SU-DHL-6 (cell line): ENCODE measurements around the gene SIL1.

ENCODE experiments used
- H2AFZ ChIP-seq: fragments of 200-600 bp; sonication (generic); 2 replicates; pipeline ENCODE4 v1.6.1; 2014; ENCODE audit warnings: low read depth, mild to moderate bottlenecking, moderate library complexity, mixed read lengths, antibody characterized with exemption, low read length; ENCODE audit not compliant: severe bottlenecking
- H3F3A ChIP-seq: fragments of 200-600 bp; shearing (Covaris generic); 2 replicates; pipeline ENCODE4 v1.6.0; 2016; ENCODE audit warnings: antibody characterized with exemption, mild to moderate bottlenecking; ENCODE audit not compliant: insufficient read depth
- H3K27ac ChIP-seq: fragments of 200-600 bp; sonication (generic); 2 replicates; pipeline ENCODE4 v1.5.1; 2016; ENCODE audit warnings: low read depth, mild to moderate bottlenecking, low read length, moderate library complexity, mixed read lengths
- H3K27me3 ChIP-seq: fragments of 200-600 bp; sonication (generic), shearing (Covaris generic); 2 replicates; pipeline ENCODE4 v1.6.0; 2014; ENCODE audit warnings: mild to moderate bottlenecking, low read length
- H3K36me3 ChIP-seq: fragments of 200-600 bp; sonication (generic); 2 replicates; pipeline ENCODE4 v1.6.1; 2014; ENCODE audit warnings: mild to moderate bottlenecking, low read length, mixed read lengths
- H3K4me2 ChIP-seq: fragments of 300-600, 200-600 bp; shearing (Covaris generic), sonication (generic); 2 replicates; pipeline ENCODE4 v1.6.0; 2014; ENCODE audit warnings: low read length, low read depth, mild to moderate bottlenecking; ENCODE audit not compliant: poor library complexity, severe bottlenecking
- H3K4me3 ChIP-seq: fragments of 200-600 bp; sonication (generic); 2 replicates; pipeline ENCODE4 v1.5.1; 2014; ENCODE audit warnings: antibody characterized with exemption, low read length, mild to moderate bottlenecking, mixed read lengths; ENCODE audit not compliant: insufficient read depth, poor library complexity, severe bottlenecking
- H3K79me2 ChIP-seq: fragments of 200-600 bp; sonication (generic); 2 replicates; pipeline ENCODE4 v1.6.1; 2014; ENCODE audit warnings: mild to moderate bottlenecking, low read length, moderate library complexity; ENCODE audit not compliant: insufficient read depth
- H3K9ac ChIP-seq: fragments of 200-600 bp; sonication (generic); 2 replicates; pipeline ENCODE4 v1.7.0; 2014; ENCODE audit warnings: mild to moderate bottlenecking, low read length
- H3K9me2 ChIP-seq: fragments of 200-600 bp; sonication (generic); replicated peaks from 2 replicates; pipeline ENCODE4 v1.6.1; 2014; ENCODE audit warnings: low read length; ENCODE audit not compliant: insufficient read depth
- H3K9me3 ChIP-seq: fragments of 200-600 bp; sonication (generic); 2 replicates; pipeline ENCODE4 v1.6.1; 2014; ENCODE audit warnings: low read length, mixed read lengths; ENCODE audit not compliant: insufficient read depth
- H4K20me1 ChIP-seq: fragments of 200-600 bp; sonication (generic); 2 replicates; pipeline ENCODE4 v1.6.1; 2014; ENCODE audit warnings: low read depth, mild to moderate bottlenecking, antibody characterized with exemption, low read length, moderate library complexity, mixed read lengths
- CTCF ChIP-seq: fragments of 200-600 bp; sonication (generic); IDR thresholded peaks from one replicate; pipeline ENCODE4 v1.5.1; 2017; ENCODE audit warnings: antibody characterized with exemption, mild to moderate bottlenecking, low read length, moderate library complexity; ENCODE audit not compliant: insufficient read depth, poor library complexity, severe bottlenecking
- EZH2phosphoT487 ChIP-seq: fragments of 200-600 bp; sonication (generic), shearing (Covaris generic); conservative IDR thresholded peaks from 2 replicates; pipeline ENCODE4 v1.6.1; 2018; ENCODE audit warnings: mild to moderate bottlenecking, antibody characterized with exemption, low read length, moderate library complexity, mixed read lengths

SIL1 gene

GRCh38 chr5:138934971-138935370 is 263.2 kb downstream of the SIL1 start:
- H3K27ac ChIP-seq: no peak overlapping the region
- H3K27me3 ChIP-seq: no peaks in the 10 kb centered on the region
- H3K9ac ChIP-seq: no peak overlapping the region
- no peak overlapping the region for H3K4me3 ChIP-seq
- no peak overlapping the region for H2AFZ ChIP-seq
- no peaks in the 10 kb centered on the region for H3K36me3 ChIP-seq
- no peak for TF ChIP-seq EZH2phosphoT487
- TF ChIP-seq CTCF: no peak
- H3K79me2 ChIP-seq: no peaks in the 10 kb centered on the region
- H3K9me3 ChIP-seq: no peaks in the 10 kb centered on the region
- no peaks in the 10 kb centered on the region for H3K9me2 ChIP-seq
- H4K20me1 ChIP-seq: no peaks in the 10 kb centered on the region
- no peak overlapping the region for H3K4me2 ChIP-seq
- no peaks in the 10 kb centered on the region for H3F3A ChIP-seq

- no peak overlapping the region for H3K27ac ChIP-seq
- H3F3A ChIP-seq: no peaks in the 10 kb centered on the region
- no peaks in the 10 kb centered on the region for H4K20me1 ChIP-seq
- H3K9me2 ChIP-seq: no peaks in the 10 kb centered on the region
- no peak for TF ChIP-seq CTCF
- TF ChIP-seq EZH2phosphoT487: no peak
- H3K36me3 ChIP-seq: no peaks in the 10 kb centered on the region
- no peak overlapping the region for H3K4me3 ChIP-seq
- no peak overlapping the region for H3K4me2 ChIP-seq
- no peaks in the 10 kb centered on the region for H3K27me3 ChIP-seq
- no peak overlapping the region for H3K9ac ChIP-seq
- H3K79me2 ChIP-seq: no peaks in the 10 kb centered on the region
- H2AFZ ChIP-seq: no peak overlapping the region
- H3K9me3 ChIP-seq: no peaks in the 10 kb centered on the region
Measured at GRCh38 chr5:138933522-138934290, 264.5 kb downstream of the SIL1 start.

GRCh38 chr5:138932171-138932810 is 265.9 kb downstream of the SIL1 start:
- Histone ChIP-seq H3K4me3 (no peak overlapping the region), H3K27ac (no peak overlapping the region), H3K36me3 (no peaks in the 10 kb centered on the region), H3K79me2 (no peaks in the 10 kb centered on the region), H3F3A (no peaks in the 10 kb centered on the region), H2AFZ (no peak overlapping the region), H3K27me3 (no peaks in the 10 kb centered on the region), H4K20me1 (no peaks in the 10 kb centered on the region), H3K9me2 (no peaks in the 10 kb centered on the region), H3K9ac (no peak overlapping the region), H3K9me3 (no peaks in the 10 kb centered on the region), H3K4me2 (no peak overlapping the region)
- no peak for TF ChIP-seq EZH2phosphoT487
- no peak for TF ChIP-seq CTCF
